Activated CD8-positive, alpha-beta memory T cell treated with anti-CD3 and anti-CD28 coated beads, Interleukin-2, amount 10 ng/mL, durations not matched to agents 7 days and 5 days (primary cell): ENCODE measurements around the gene FEM1B. TPM values are rescaled to one million over a fixed set of nuclear protein-coding genes. Genes with fewer than 3 reads are reported as not detected.

Experiments
- ATAC-seq: fragments of 150-1000 bp; cut with Tn5 transposase; one replicate; pipeline ENCODE4 v1.10.0; 2021; ENCODE audit warnings: moderate library complexity
- CTCF ChIA-PET: fragments of 350-600 bp; sonication (Branson Sonifier 250); formaldehyde crosslinking; loops from one replicate; lab custom pipeline; 2021; ENCODE audit warnings: antibody characterized with exemption; lab: Charles Lee
- DNase-seq: peaks from one replicate; pipeline ENCODE4 v3.0.0-alpha.2; 2020
- H3K27ac Mint-ChIP-seq: one replicate; pipeline ENCODE4 v1.8.0; 2021; ENCODE audit warnings: mild to moderate bottlenecking, mixed read lengths
- H3K27me3 Mint-ChIP-seq: one replicate; pipeline ENCODE4 v1.8.0; 2021; ENCODE audit warnings: mixed read lengths
- H3K36me3 Mint-ChIP-seq: one replicate; pipeline ENCODE4 v1.8.0; 2021; ENCODE audit warnings: mild to moderate bottlenecking, mixed read lengths
- H3K4me1 Mint-ChIP-seq: one replicate; pipeline ENCODE4 v1.8.0; 2021; ENCODE audit warnings: mixed read lengths
- H3K4me3 Mint-ChIP-seq: one replicate; pipeline ENCODE4 v1.8.0; 2021; ENCODE audit warnings: mild to moderate bottlenecking, moderate library complexity, mixed read lengths
- H3K9me3 Mint-ChIP-seq: one replicate; pipeline ENCODE4 v1.8.0; 2022; ENCODE audit warnings: low read depth, mixed read lengths
- total RNA-seq, 2 experiments: library from RNA; stranded (reverse); gene quantifications; one replicate each; pipeline ENCODE4 v1.2.3, GENCODE V29; 2021

FEM1B gene
- total RNA-seq, 2 experiments from 2014 or later = 48.3 to 50.1 TPM

GRCh38 chr15:68344600-68344999 lies 67.1 kb downstream of the FEM1B start:
- CTCF ChIA-PET = interaction anchor here (1.2 to 1.4 kb wide), 2 partner anchors 38 to 39 kb away, joined by 4 to 5 read pairs; no protein-coding TSS in a partner anchor
- no peak for ATAC-seq

More at GRCh38 chr15:68344600-68344999, 67.1 kb downstream of the FEM1B start:
- Mint-ChIP-seq H3K4me1 (no peaks in the 10 kb centered on the region), H3K4me3 (no peak overlapping the region), H3K27me3 (peaks cover 12% of the 10 kb centered on the region), H3K27ac (no peak overlapping the region), H3K9me3 (no peaks in the 10 kb centered on the region), H3K36me3 (no peaks in the 10 kb centered on the region)
- no peak for DNase-seq

Other genes with a start within 250 kb of the FEM1B start
- gene PIAS1, start 223.4 kb upstream of the FEM1B start, total RNA-seq = 10 to 100 TPM; 39.4 to 52.4 TPM
- 10 to 100 TPM; 11.1 to 13.1 TPM for gene CALML4, start 72.4 kb upstream of the FEM1B start, total RNA-seq
- 10 to 100 TPM; 60.2 to 64.6 TPM for gene CLN6, start 48.0 kb upstream of the FEM1B start, total RNA-seq
- gene ITGA11, start 154.4 kb downstream of the FEM1B start, total RNA-seq = under 1 TPM in 1 of 2 experiments, not detected in 1; 0.02 TPM